ENCODE data around the gene CA5A. TPM values are rescaled to one million over a fixed set of nuclear protein-coding genes. Genes with fewer than 3 reads are reported as not detected.

Gene CA5A
- total and polyA plus RNA-seq, 2 of the 4 experiments (the other 2 are of a cell fraction): not detected

GRCh38 chr16:87921236-87921773, 15.0 kb downstream of the CA5A start:
- H3K4me3 ChIP-seq (ENCODE audit: insufficient read depth, low read depth, low read length): no peak overlapping the region
- no peak for DNase-seq
- ChIA-PET POLR2A (ENCODE audit: unreplicated experiment) (no interaction called here), CTCF (no interaction called here)
- H3K36me3 ChIP-seq (ENCODE audit: control insufficient read depth, insufficient read depth, low read length): no peaks in the 10 kb centered on the region
- H2AK5ac ChIP-seq (ENCODE audit: low read depth, low read length): no peak overlapping the region
- H3K9me3 ChIP-seq (ENCODE audit: control insufficient read depth, insufficient read depth, low read length): no peaks in the 10 kb centered on the region
- no peak overlapping the region for H4K5ac ChIP-seq (ENCODE audit: low read depth, low read length)
- no peak overlapping the region for H3K14ac ChIP-seq (replicated peaks; ENCODE audit: low read depth, low read length)
- no peak overlapping the region for H3K56ac ChIP-seq (ENCODE audit: extremely low read depth, insufficient read depth, low read length)
- no peaks in the 10 kb centered on the region for H3K79me1 ChIP-seq (ENCODE audit: low read depth in 1 of 2, low read length in 2 of 2)
- dilution Hi-C loops (cut with HindIII; ENCODE audit: low sequenced_read_pairs, unreplicated experiment): no loop called here
- H3K9ac ChIP-seq (ENCODE audit: low read depth, low read length): no peak overlapping the region
- H2BK120ac ChIP-seq (ENCODE audit: low read depth, low read length): no peak overlapping the region
- H4K91ac ChIP-seq (ENCODE audit: insufficient read depth, low read depth, low read length): no peak overlapping the region
- no peak overlapping the region for H3K4me2 ChIP-seq (ENCODE audit: low read depth, low read length)
- H2AFZ ChIP-seq (replicated peaks; ENCODE audit: low read length, poor library complexity): no peak overlapping the region
- BruUV-seq (replicated peaks): no TSS peak
- H2BK15ac ChIP-seq (ENCODE audit: low read depth, low read length): no peak overlapping the region
- no peak overlapping the region for H3K23ac ChIP-seq (ENCODE audit: low read depth, low read length)
- H3K4ac ChIP-seq (ENCODE audit: low read depth, low read length): no peak overlapping the region
- in situ Hi-C loops (cut with MboI; ENCODE audit: low sequenced_read_pairs): no loop called here
- no peak overlapping the region for H2BK5ac ChIP-seq (ENCODE audit: low read depth, low read length, poor library complexity, severe bottlenecking)
- no peak for ATAC-seq (ENCODE audit: low read depth)
- H2BK20ac ChIP-seq (ENCODE audit: low read depth, low read length): no peak overlapping the region
- H3K18ac ChIP-seq (ENCODE audit: low read depth, low read length): no peak overlapping the region
- intact Hi-C loops (cut with micrococcal nuclease): no loop called here
- H3K27ac ChIP-seq (ENCODE audit: insufficient read depth, low read length): no peak overlapping the region
- TF ChIP-seq BHLHE40 (IDR thresholded peaks at IDR 0.05; ENCODE audit: low read depth, low read length) (no peak), MAFK (IDR thresholded peaks at IDR 0.05; ENCODE audit: low read depth, low read length) (no peak), RCOR1 (IDR thresholded peaks at IDR 0.05; ENCODE audit: insufficient replicate concordance, low read length) (no peak), CEBPB (IDR thresholded peaks at IDR 0.05; ENCODE audit: low read depth, low read length) (no peak), USF2 (IDR thresholded peaks at IDR 0.05; ENCODE audit: low read depth, low read length) (peak; percentile 80), POLR2A (IDR thresholded peaks at IDR 0.05; ENCODE audit: low read depth, low read length) (no peak), RAD21 (IDR thresholded peaks at IDR 0.05; ENCODE audit: low read length) (no peak), MAZ (IDR thresholded peaks at IDR 0.05; ENCODE audit: borderline replicate concordance, low read depth, low read length) (no peak)
- H3K9me1 ChIP-seq (ENCODE audit: insufficient read depth, low read length): no peaks in the 10 kb centered on the region
- WGBS, 2 experiments (ENCODE audit: extremely low coverage in 2 of 2, insufficient read length in 1 of 2): 60% methylated on average over 2 of the region's 13 CpGs; no CpG with 5 or more reads in 1 of the 2 experiments
- H4K20me1 ChIP-seq (ENCODE audit: insufficient read depth, low read length): no peaks in the 10 kb centered on the region
- no peak overlapping the region for H2AK9ac ChIP-seq (replicated peaks; ENCODE audit: low read depth, low read length, poor library complexity)
- H4K8ac ChIP-seq (ENCODE audit: low read depth in 2 of 2, low read length in 2 of 2): no peak overlapping the region
- H3K27me3 ChIP-seq (ENCODE audit: control insufficient read depth, insufficient read depth, low read length): peaks cover 44% of the 10 kb centered on the region
- H3K4me1 ChIP-seq (ENCODE audit: control insufficient read depth, insufficient read depth, low read length): no peaks in the 10 kb centered on the region

Measured in IMR-90 (cell line).